HG02642 (cell line): ENCODE results near the gene GPRC5A.
"Not testable (repeated sequence)": the region's sequence is repeated elsewhere in the genome, so short reads cannot be mapped to it uniquely, and the experiment has no call there.

Experiments
- ATAC-seq: cut with Tn5 transposase; IDR thresholded peaks from one replicate; pipeline ENCODE4 v1.9.1; 2021; ENCODE audit warnings: mild to moderate bottlenecking; ENCODE audit not compliant: unreplicated experiment, poor library complexity

Gene GPRC5A

GRCh38 chr12:12891080-12891880, at the start of gene GPRC5A:
GPRC5A (plus strand) TSS chr12:12891562; CDS start chr12:12908250, 16,688 bp downstream.
- no peak for ATAC-seq

- no peak for ATAC-seq
These were observed 45.5 kb upstream of the GPRC5A start for GRCh38 chr12:12845794-12846243.

- ATAC-seq = not testable (repeated sequence)
These were observed 44.6 kb upstream of the GPRC5A start for GRCh38 chr12:12846780-12847179.

GRCh38 chr12:12853435-12853834, 37.9 kb upstream of the GPRC5A start:
- no peak for ATAC-seq

- no peak for ATAC-seq
These were observed 31.7 kb upstream of the GPRC5A start for GRCh38 chr12:12859690-12860089.

DNA sequence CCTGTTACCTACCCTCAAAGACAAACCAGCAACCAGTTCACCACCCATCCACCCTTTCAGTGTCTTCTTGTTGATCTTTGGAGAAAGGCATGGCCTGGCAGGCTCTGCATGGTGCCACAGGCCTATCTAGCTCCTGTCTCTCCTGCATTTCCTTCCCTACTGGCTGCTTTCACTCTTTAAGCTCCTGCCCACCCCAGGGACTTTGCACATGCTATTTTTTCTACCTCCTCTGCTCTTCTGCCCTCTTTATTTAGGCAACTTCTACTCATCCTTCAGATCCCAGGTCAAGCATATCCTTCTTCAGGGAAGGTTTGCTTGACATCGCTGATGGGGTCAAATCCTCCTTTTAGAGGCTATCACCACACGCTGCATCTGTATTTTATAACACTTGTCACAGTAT, 27.1 kb upstream of the GPRC5A start:
- no peak for ATAC-seq

DNA sequence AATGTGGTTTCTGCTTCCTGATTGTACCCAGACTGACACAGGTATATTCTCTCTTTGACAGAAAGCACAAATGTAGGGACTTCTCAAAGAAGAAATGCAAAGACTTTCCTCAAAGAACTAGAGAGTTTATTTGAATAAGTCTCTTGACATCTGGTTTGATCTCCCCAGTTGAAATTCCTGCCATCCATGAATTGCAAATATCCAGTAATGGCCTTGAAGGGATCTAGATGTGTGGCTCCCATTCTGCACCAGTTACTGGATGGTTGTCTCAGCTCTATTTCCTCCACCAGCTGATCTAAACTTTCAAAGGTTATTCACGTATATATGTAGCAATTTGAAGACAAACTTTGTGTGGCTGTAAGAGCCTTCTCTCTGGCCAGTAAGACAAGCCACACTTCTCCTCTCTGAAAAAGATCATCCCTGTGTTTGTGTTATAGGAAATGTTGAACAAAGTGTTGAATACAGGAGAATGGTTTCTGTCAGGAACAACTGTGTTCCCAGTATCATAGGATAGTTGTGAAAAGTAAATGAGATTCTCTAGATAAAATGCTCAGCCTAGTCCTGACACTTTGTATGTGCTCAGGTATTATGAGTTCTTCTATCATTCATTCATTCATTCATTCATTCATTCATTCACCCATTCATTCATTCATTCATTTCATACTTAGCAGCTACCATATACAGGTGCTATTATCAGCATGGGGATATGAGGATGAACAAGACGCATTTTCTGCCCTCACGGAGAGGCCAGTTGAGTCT, 22.7 kb upstream of the GPRC5A start:
- ATAC-seq = no peak

DNA sequence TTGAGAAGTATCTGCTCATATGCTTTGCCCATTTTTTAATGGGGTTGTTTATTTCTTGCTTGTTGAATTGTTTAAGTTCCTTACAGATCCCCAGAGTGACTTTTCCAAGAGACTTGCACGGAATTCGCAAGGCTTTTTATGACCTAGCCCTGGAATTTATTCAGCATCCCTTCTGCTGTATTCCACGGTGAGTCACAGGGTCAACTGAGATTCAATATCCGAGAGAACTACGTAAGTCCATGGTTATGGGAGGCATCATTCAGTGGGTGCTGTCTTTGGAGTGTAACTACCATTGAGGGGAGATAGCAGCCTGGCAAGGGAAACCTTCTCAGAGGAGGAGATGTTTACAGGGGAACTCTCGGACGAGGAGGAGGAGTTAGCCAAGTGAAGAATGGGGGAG, 20.9 kb upstream of the GPRC5A start:
- no peak for ATAC-seq

DNA sequence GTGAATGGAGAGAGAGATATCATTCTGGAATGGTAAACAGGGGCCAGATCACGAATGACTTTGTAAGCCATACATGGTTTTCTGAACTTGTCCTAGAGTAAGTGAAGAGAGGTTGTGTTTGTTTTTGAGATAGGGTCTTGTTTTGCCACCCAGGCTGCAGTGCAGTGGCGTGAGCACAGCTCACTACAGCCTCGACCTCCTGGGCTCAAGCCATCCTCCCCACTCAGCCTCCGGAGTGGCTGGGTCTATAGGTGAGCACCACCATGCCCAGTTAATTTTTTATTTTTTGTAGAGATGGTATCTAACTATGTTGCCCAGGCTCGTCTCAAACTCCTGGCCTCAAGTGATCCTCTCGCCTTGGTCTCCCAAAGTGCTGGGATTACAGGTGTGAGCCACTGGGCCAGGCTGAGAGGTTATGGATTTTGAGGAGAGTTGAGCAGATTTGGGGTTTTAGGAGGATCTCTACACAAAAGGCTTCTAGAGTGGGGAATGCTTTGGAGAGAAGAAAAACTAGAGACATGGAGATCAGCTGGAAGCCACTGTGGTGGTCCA, 19.7 kb upstream of the GPRC5A start:
- ATAC-seq = no peak

- no peak for ATAC-seq
These were observed 19.0 kb upstream of the GPRC5A start for GRCh38 chr12:12872139-12872933.

- ATAC-seq = no peak
These were observed 18.5 kb upstream of the GPRC5A start for GRCh38 chr12:12872934-12873275.

- ATAC-seq = no peak
These were observed 17.3 kb upstream of the GPRC5A start for GRCh38 chr12:12874029-12874428.

GRCh38 chr12:12875301-12875700, 16.1 kb upstream of the GPRC5A start:
- not testable (repeated sequence) for ATAC-seq

DNA sequence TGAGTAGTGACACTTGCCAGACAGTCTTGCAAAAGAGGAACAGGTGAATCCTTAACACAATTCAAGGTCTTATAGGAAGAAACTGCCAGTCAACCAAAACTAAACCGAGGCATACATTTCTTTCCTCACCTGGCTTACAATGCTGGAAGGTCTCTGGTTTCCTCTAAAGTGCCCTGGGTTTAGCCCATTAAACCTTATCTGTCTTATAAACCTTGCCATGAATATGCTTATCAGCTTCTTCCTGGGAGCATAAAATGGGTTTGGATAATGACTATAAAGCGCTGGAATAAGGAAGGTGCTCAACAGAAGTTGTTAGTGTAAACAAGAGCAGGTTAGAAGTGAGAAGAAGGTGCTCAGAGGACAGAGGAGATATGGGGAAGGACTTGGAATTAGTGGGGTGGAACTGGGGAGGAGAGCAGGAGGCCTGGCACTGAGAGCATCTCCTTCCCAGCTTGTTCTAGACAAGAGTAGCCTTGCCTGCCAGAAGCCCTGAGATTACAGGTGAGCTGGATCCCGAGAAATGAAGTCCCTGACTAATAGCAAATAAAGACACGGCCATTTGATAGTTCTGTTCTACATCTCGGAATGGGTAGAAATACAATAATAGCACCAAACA, 14.1 kb upstream of the GPRC5A start:
- no peak for ATAC-seq

- ATAC-seq = no peak
These were observed 13.4 kb upstream of the GPRC5A start for GRCh38 chr12:12877781-12878455.

DNA sequence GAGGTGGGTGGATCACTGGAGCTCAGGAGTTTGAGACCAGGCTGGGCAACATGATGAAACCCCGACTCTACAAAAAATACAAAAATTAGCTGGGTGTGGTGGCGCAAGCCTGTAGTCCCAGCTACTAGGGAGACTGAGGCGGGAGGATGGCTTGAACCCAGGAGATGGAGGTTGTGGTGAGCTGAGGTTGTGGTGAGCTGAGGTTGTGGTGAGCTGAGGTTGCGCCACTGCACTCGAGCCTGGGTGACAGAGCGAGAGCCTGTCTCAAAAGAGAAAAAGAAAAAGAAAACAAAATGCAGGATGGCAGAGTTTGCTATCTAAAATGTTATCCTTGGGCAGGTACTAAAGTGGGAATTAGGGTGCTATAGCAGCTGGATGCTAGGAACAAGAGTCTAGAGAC, 10.8 kb upstream of the GPRC5A start:
- ATAC-seq = no peak

- ATAC-seq = no peak
These were observed 10.0 kb upstream of the GPRC5A start for GRCh38 chr12:12881151-12881909.

DNA sequence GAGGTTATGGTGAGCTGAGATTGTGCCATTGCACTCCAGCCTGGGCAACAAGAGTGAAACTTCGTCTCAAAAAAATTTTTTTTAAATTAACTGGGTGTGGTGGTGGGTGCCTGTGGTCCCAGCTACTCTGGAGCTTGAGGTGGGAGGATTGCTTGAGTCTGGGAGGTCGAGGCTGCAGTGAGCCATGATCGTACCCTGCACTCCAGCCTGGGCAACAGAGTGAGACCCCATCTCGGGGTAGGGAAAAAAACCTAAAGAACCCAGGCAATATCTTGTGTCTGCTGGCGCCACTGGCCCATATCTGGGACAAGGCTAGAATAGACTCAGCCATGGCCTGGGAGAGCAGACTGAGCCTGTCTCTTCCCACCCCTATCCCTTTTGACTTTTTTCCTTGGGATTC, 9.1 kb upstream of the GPRC5A start:
- ATAC-seq = no peak
